H9 (cell line): ENCODE data around the gene MGAT4B. TPM values are rescaled to one million over a fixed set of nuclear protein-coding genes. Genes with fewer than 3 reads are reported as not detected.

ENCODE experiments used
- DNase-seq: peaks from one replicate; pipeline ENCODE4 v3.0.0-alpha.2; 2017
- H2AFZ ChIP-seq: one replicate; pipeline ENCODE4 v1.6.1; 2013; ENCODE audit warnings: mild to moderate bottlenecking, low read length, control low read depth, moderate library complexity
- H2AK5ac ChIP-seq: 2 replicates; pipeline ENCODE4 v1.6.1; 2013; ENCODE audit warnings: low read length, control low read depth, mixed read lengths; ENCODE audit not compliant: insufficient read length
- H2BK120ac ChIP-seq: one replicate; pipeline ENCODE4 v1.6.1; 2013; ENCODE audit warnings: low read depth, mild to moderate bottlenecking, low read length, control low read depth, inconsistent platforms; ENCODE audit not compliant: poor library complexity, severe bottlenecking
- H2BK12ac ChIP-seq: 2 replicates; pipeline ENCODE4 v1.6.1; 2013; ENCODE audit warnings: low read length, control low read depth, mixed read lengths, low read depth; ENCODE audit not compliant: insufficient read length
- H2BK15ac ChIP-seq: 2 replicates; pipeline ENCODE4 v1.6.1; 2013; ENCODE audit warnings: low read depth, low read length, control low read depth
- H2BK20ac ChIP-seq: one replicate; pipeline ENCODE4 v1.6.1; 2013; ENCODE audit warnings: low read depth, mild to moderate bottlenecking, low read length, control low read depth, inconsistent platforms; ENCODE audit not compliant: poor library complexity, severe bottlenecking
- H2BK5ac ChIP-seq: 2 replicates; pipeline ENCODE4 v1.6.1; 2013; ENCODE audit warnings: low read length, control low read depth, mixed read lengths; ENCODE audit not compliant: insufficient read length
- H3K14ac ChIP-seq: 2 replicates; pipeline ENCODE4 v1.6.1; 2013; ENCODE audit warnings: low read length, control low read depth; ENCODE audit not compliant: insufficient read depth
- H3K18ac ChIP-seq: 2 replicates; pipeline ENCODE4 v1.6.1; 2013; ENCODE audit warnings: low read depth, mild to moderate bottlenecking, mixed read lengths, low read length, control low read depth; ENCODE audit not compliant: insufficient read length
- H3K23ac ChIP-seq: 2 replicates; pipeline ENCODE4 v1.6.1; 2013; ENCODE audit warnings: low read length, control low read depth, mixed read lengths, low read depth; ENCODE audit not compliant: insufficient read length
- H3K23me2 ChIP-seq: 2 replicates; pipeline ENCODE4 v1.6.1; 2013; ENCODE audit warnings: low read depth, mild to moderate bottlenecking, mixed read lengths, low read length, control low read depth; ENCODE audit not compliant: insufficient read length, poor library complexity, severe bottlenecking
- H3K27ac ChIP-seq: 2 replicates; pipeline ENCODE4 v1.5.1; 2013; ENCODE audit warnings: low read length, control low read depth, mixed read lengths, low read depth; ENCODE audit not compliant: insufficient read length
- H3K27me3 ChIP-seq: 2 replicates; pipeline ENCODE4 v1.6.1; 2013; ENCODE audit warnings: low read length, control low read depth, inconsistent platforms; ENCODE audit not compliant: insufficient read depth
- H3K4ac ChIP-seq: 2 replicates; pipeline ENCODE4 v1.6.1; 2013; ENCODE audit warnings: low read depth, mild to moderate bottlenecking, control low read depth, inconsistent platforms, low read length, moderate library complexity
- H3K4me1 ChIP-seq: 2 replicates; pipeline ENCODE4 v1.6.1; 2013; ENCODE audit warnings: low read length, control low read depth, inconsistent platforms; ENCODE audit not compliant: insufficient read depth
- H3K4me2 ChIP-seq: 2 replicates; pipeline ENCODE4 v1.6.1; 2013; ENCODE audit warnings: low read length, control low read depth, mixed read lengths; ENCODE audit not compliant: insufficient read length, insufficient read depth
- H3K56ac ChIP-seq: 2 replicates; pipeline ENCODE4 v1.6.1; 2013; ENCODE audit warnings: low read depth, mild to moderate bottlenecking, mixed read lengths, low read length, control low read depth; ENCODE audit not compliant: insufficient read length
- H3K79me1 ChIP-seq: 2 replicates; pipeline ENCODE4 v1.6.1; 2013; ENCODE audit warnings: low read depth, mild to moderate bottlenecking, moderate library complexity, low read length, control low read depth, inconsistent platforms; ENCODE audit not compliant: insufficient read depth, poor library complexity, severe bottlenecking
- H3K79me2 ChIP-seq: 2 replicates; pipeline ENCODE4 v1.6.1; 2013; ENCODE audit warnings: low read length, control low read depth, inconsistent platforms; ENCODE audit not compliant: insufficient read depth
- H3K9ac ChIP-seq: 2 replicates; pipeline ENCODE4 v1.6.1; 2013; ENCODE audit warnings: low read length, control low read depth, mixed read lengths; ENCODE audit not compliant: insufficient read length; ENCODE audit errors: extremely low read depth
- H3K9me3 ChIP-seq: one replicate; pipeline ENCODE4 v1.6.1; 2013; ENCODE audit warnings: low read depth, low read length, inconsistent platforms; ENCODE audit not compliant: control insufficient read depth
- H3T11ph ChIP-seq: one replicate; pipeline ENCODE4 v1.6.1; 2013; ENCODE audit warnings: mild to moderate bottlenecking, low read length, control low read depth, inconsistent platforms
- H4K20me1 ChIP-seq: one replicate; pipeline ENCODE4 v1.6.1; 2013; ENCODE audit not compliant: control insufficient read depth, insufficient read length, insufficient read depth
- H4K5ac ChIP-seq: 2 replicates; pipeline ENCODE4 v1.6.1; 2013; ENCODE audit warnings: low read depth, mild to moderate bottlenecking, mixed read lengths, low read length, control low read depth; ENCODE audit not compliant: insufficient read length
- H4K8ac ChIP-seq: replicated peaks from 2 replicates; pipeline ENCODE4 v1.6.1; 2013; ENCODE audit warnings: low read length, control low read depth, mixed read lengths, low read depth; ENCODE audit not compliant: insufficient read length
- H4K91ac ChIP-seq: 2 replicates; pipeline ENCODE4 v1.6.1; 2013; ENCODE audit warnings: low read depth, mild to moderate bottlenecking, moderate library complexity, mixed read lengths, low read length, control low read depth; ENCODE audit not compliant: insufficient read length
- H3K27ac Mint-ChIP-seq, 3 experiments: 2 replicates in 2 of 3; 3 replicates in 1 of 3; pipeline ENCODE4 v1.8.0; 2020 to 2021; ENCODE audit warnings: mixed read lengths in 3 of 3, mild to moderate bottlenecking in 1 of 3, moderate library complexity in 1 of 3
- H3K27me3 Mint-ChIP-seq: 2 replicates; pipeline ENCODE4 v1.8.0; 2021; ENCODE audit warnings: low read depth, mild to moderate bottlenecking, moderate library complexity, mixed read lengths
- H3K36me3 Mint-ChIP-seq, 3 experiments: 2 replicates in 2 of 3; 3 replicates in 1 of 3; pipeline ENCODE4 v1.8.0; 2020 to 2021; ENCODE audit warnings: low read depth in 3 of 3, mixed read lengths in 3 of 3; ENCODE audit not compliant: insufficient read depth in 1 of 3
- H3K4me1 Mint-ChIP-seq, 2 experiments: 2 replicates each; pipeline ENCODE4 v1.8.0; 2020; ENCODE audit warnings: mixed read lengths in 2 of 2
- H3K4me3 Mint-ChIP-seq, 2 experiments: 2 replicates in 1 of 2; 3 replicates in 1 of 2; pipeline ENCODE4 v1.8.0; 2020 to 2021; ENCODE audit warnings: mild to moderate bottlenecking in 2 of 2, mixed read lengths in 2 of 2, moderate library complexity in 1 of 2
- H3K9me3 Mint-ChIP-seq, 2 experiments: 2 replicates in 1 of 2; 3 replicates in 1 of 2; pipeline ENCODE4 v1.8.0; 2020; ENCODE audit warnings: mild to moderate bottlenecking in 2 of 2, mixed read lengths in 2 of 2, moderate library complexity in 1 of 2
- WGBS: extraction: QIAGEN DNeasy Blood & Tissue Kit; methylation state at CpG from one replicate; pipeline ENCODE4 v1.1.7; 2013; ENCODE audit warnings: missing lambda C conversion rate, low lambda C conversion rate, mixed read lengths; ENCODE audit not compliant: insufficient read length; ENCODE audit errors: extremely low coverage; 5-methylcytosine and 5-hydroxymethylcytosine counted together
- total RNA-seq: library from RNA; stranded (reverse); gene quantifications from 2 replicates; pipeline ENCODE4 v1.2.1, GENCODE V29; 2021
- TF ChIP-seq, protein P1 (sequence below): fragments of 200-600 bp; sonication (generic); conservative IDR thresholded peaks from 3 replicates; pipeline ENCODE4 v1.8.0; 2021; ENCODE audit warnings: antibody characterized with exemption, mild to moderate bottlenecking

MGAT4B gene
- total RNA-seq, 1 experiment from 2014 or later: 147 TPM

DNA sequence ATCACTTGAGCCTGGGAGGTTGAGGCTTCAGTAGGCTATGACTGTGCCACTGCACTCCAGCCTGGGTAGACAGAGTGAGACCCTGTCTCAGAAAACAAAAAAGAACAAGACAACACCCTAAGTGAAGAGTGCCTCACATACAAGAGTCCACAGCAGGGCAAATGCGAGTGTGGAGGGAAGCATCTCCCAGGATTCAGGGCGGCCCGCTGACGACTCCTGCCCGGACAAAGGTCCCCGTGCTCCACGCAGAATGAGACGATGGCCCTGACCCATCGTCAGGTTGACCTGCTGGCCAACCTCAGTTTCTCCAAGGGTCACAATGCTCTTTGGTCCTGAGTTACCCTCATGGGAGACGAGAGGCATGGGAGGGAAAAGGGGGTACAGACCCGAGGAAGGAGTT is 33.7 kb upstream of the MGAT4B start:
- Histone ChIP-seq H4K5ac (no peak overlapping the region), H3K23me2 (no peaks in the 10 kb centered on the region), H4K91ac (no peak overlapping the region), H3K14ac (no peak overlapping the region), H3K9ac (no peak overlapping the region), H4K20me1 (no peaks in the 10 kb centered on the region), H3K27me3 (no peaks in the 10 kb centered on the region), H4K8ac (no peak overlapping the region), H3K23ac (no peak overlapping the region), H3K4me1 (no peaks in the 10 kb centered on the region), H2AK5ac (no peak overlapping the region), H3K27ac (no peak overlapping the region), H2BK20ac (no peak overlapping the region), H3K79me1 (no peaks in the 10 kb centered on the region), H3K9me3 (no peaks in the 10 kb centered on the region), H2BK15ac (no peak overlapping the region), H2BK12ac (no peak overlapping the region), H3K4ac (no peak overlapping the region), H3K56ac (no peak overlapping the region), H3K79me2 (no peaks in the 10 kb centered on the region), H2BK5ac (no peak overlapping the region), H2AFZ (no peak overlapping the region), H3T11ph (no peak overlapping the region), H3K4me2 (no peak overlapping the region), H2BK120ac (no peak overlapping the region), H3K18ac (no peak overlapping the region)
- H3K27me3 Mint-ChIP-seq: no peaks in the 10 kb centered on the region; the same call in 1 of the 2 replicates
- no peak for DNase-seq
- H3K36me3 Mint-ChIP-seq: peaks cover 58 to 81% (median 80%) of the 10 kb centered on the region in 3 experiments
- WGBS: no CpG with 5 or more reads among the region's 11 CpGs
- no peaks in the 10 kb centered on the region for H3K4me1 Mint-ChIP-seq
- no peak overlapping the region for H3K4me3 Mint-ChIP-seq
- peak overlapping the region; percentile 68 to 94 (median 84); a peak in 5 of 7 replicates for H3K27ac Mint-ChIP-seq
- TF ChIP-seq, protein P1, sequence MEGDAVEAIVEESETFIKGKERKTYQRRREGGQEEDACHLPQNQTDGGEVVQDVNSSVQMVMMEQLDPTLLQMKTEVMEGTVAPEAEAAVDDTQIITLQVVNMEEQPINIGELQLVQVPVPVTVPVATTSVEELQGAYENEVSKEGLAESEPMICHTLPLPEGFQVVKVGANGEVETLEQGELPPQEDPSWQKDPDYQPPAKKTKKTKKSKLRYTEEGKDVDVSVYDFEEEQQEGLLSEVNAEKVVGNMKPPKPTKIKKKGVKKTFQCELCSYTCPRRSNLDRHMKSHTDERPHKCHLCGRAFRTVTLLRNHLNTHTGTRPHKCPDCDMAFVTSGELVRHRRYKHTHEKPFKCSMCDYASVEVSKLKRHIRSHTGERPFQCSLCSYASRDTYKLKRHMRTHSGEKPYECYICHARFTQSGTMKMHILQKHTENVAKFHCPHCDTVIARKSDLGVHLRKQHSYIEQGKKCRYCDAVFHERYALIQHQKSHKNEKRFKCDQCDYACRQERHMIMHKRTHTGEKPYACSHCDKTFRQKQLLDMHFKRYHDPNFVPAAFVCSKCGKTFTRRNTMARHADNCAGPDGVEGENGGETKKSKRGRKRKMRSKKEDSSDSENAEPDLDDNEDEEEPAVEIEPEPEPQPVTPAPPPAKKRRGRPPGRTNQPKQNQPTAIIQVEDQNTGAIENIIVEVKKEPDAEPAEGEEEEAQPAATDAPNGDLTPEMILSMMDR: no peak
- H3K9me3 Mint-ChIP-seq: peaks cover 18 to 21% of the 10 kb centered on the region in 2 experiments
